ENCODE results near the gene COG3. TPM values are rescaled to one million over a fixed set of nuclear protein-coding genes. Genes with fewer than 3 reads are reported as not detected.

Gene COG3
- total and polyA plus RNA-seq, 2 donors (not counting 1 experiment from before 2014, with no cell fraction given), result 24.0 to 37.5 TPM

DNA sequence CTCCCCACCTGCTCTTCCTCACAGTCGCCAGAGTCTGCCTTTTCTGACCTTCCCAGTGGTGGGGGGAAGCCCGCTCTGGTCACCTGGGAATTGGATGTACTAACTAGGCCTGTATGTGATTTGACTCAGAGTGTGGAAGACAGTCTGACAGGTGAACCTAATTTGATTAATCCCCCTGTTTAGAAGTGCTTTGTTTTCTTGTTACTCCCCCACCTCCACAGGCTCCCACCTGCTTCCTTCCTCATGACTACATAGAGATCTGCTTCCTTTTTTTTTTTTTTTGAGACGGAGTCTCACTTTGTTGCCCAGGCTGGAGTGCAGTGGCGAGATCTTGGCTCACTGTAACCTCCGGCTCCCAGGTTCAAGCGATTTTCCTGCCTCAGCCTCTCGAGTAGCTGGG is 44.0 kb downstream of the COG3 start:
- no peaks in the 10 kb centered on the region for H3K9me3 ChIP-seq (ENCODE audit: control insufficient read depth, insufficient read depth, low read depth, low read length)
- H3K4me3 ChIP-seq (replicated peaks in 1 of 4; ENCODE audit: control extremely low read depth in 1 of 4, insufficient read depth in 1 of 4, low read depth in 3 of 4, low read length in 4 of 4), result no peak overlapping the region
- H4K20me1 ChIP-seq (ENCODE audit: control insufficient read depth, extremely low read depth, insufficient read depth, low read length), result no peaks in the 10 kb centered on the region
- peaks cover 12% of the 10 kb centered on the region for H3K36me3 ChIP-seq (ENCODE audit: control insufficient read depth, insufficient read depth, low read length)
- H3K4me1 ChIP-seq (ENCODE audit: control insufficient read depth, extremely low read depth, insufficient read depth, low read length), result no peaks in the 10 kb centered on the region
- H3K27ac ChIP-seq (ENCODE audit: insufficient read depth, low read length), result no peak overlapping the region
- TF ChIP-seq EZH2 (IDR thresholded peaks at IDR 0.05; ENCODE audit: low read length, missing control alignments), result no peak
- TF ChIP-seq, protein P1, sequence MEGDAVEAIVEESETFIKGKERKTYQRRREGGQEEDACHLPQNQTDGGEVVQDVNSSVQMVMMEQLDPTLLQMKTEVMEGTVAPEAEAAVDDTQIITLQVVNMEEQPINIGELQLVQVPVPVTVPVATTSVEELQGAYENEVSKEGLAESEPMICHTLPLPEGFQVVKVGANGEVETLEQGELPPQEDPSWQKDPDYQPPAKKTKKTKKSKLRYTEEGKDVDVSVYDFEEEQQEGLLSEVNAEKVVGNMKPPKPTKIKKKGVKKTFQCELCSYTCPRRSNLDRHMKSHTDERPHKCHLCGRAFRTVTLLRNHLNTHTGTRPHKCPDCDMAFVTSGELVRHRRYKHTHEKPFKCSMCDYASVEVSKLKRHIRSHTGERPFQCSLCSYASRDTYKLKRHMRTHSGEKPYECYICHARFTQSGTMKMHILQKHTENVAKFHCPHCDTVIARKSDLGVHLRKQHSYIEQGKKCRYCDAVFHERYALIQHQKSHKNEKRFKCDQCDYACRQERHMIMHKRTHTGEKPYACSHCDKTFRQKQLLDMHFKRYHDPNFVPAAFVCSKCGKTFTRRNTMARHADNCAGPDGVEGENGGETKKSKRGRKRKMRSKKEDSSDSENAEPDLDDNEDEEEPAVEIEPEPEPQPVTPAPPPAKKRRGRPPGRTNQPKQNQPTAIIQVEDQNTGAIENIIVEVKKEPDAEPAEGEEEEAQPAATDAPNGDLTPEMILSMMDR (conservative IDR thresholded peaks at IDR 0.05 in 1 of 2, IDR thresholded peaks at IDR 0.05 in 1 of 2; ENCODE audit: low read depth in 1 of 2, low read length in 2 of 2), result no peak
- no peak for DNase-seq (ENCODE audit: low read depth in 2 of 2)
- H2AFZ ChIP-seq (ENCODE audit: low read length), result no peak overlapping the region
- no peak overlapping the region for H3K4me2 ChIP-seq (ENCODE audit: extremely low read depth, insufficient read depth, low read length)
- H3K27me3 ChIP-seq (ENCODE audit: control insufficient read depth, insufficient read depth, low read length), result no peaks in the 10 kb centered on the region
- no peak overlapping the region for H3K9ac ChIP-seq (ENCODE audit: insufficient read depth, low read length)
- H3K79me2 ChIP-seq (ENCODE audit: control insufficient read depth, insufficient read depth, low read length), result no peaks in the 10 kb centered on the region

DNA sequence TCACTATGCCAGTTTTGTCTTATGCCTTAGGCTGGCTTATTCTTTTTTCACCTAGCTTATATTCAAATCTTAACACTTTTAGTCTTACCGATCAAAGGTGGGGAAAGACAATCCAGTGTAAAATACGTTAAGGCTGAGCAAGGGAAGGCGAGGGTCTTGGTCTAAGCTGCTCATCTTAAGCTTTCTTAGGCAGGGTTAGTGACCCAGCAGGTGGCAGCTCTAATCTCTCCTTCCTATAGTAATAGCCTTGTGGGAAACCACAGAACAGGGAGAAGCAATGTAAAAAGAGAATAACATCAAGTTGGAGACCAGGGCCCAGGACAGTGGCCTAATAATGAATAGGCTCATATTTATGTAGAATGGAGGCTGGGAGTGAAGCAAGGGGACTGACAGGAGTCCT is 45.9 kb downstream of the COG3 start:
- peaks cover 8% of the 10 kb centered on the region for H3K36me3 ChIP-seq (ENCODE audit: control insufficient read depth, insufficient read depth, low read length)
- H3K4me1 ChIP-seq (ENCODE audit: control insufficient read depth, extremely low read depth, insufficient read depth, low read length), result no peaks in the 10 kb centered on the region
- H3K4me3 ChIP-seq (replicated peaks in 1 of 4; ENCODE audit: control extremely low read depth in 1 of 4, insufficient read depth in 1 of 4, low read depth in 3 of 4, low read length in 4 of 4), result no peak overlapping the region
- no peaks in the 10 kb centered on the region for H3K79me2 ChIP-seq (ENCODE audit: control insufficient read depth, insufficient read depth, low read length)
- no peaks in the 10 kb centered on the region for H3K9me3 ChIP-seq (ENCODE audit: control insufficient read depth, insufficient read depth, low read depth, low read length)
- no peak overlapping the region for H3K27ac ChIP-seq (ENCODE audit: insufficient read depth, low read length)
- H3K9ac ChIP-seq (ENCODE audit: insufficient read depth, low read length), result no peak overlapping the region
- no peaks in the 10 kb centered on the region for H3K27me3 ChIP-seq (ENCODE audit: control insufficient read depth, insufficient read depth, low read length)
- H3K4me2 ChIP-seq (ENCODE audit: extremely low read depth, insufficient read depth, low read length), result no peak overlapping the region
- TF ChIP-seq EZH2 (IDR thresholded peaks at IDR 0.05; ENCODE audit: low read length, missing control alignments), result no peak
- TF ChIP-seq, protein P1 (conservative IDR thresholded peaks at IDR 0.05 in 1 of 2, IDR thresholded peaks at IDR 0.05 in 1 of 2; ENCODE audit: low read depth in 1 of 2, low read length in 2 of 2), result no peak
- H2AFZ ChIP-seq (ENCODE audit: low read length), result no peak overlapping the region
- no peak for DNase-seq (ENCODE audit: low read depth in 2 of 2)
- no peaks in the 10 kb centered on the region for H4K20me1 ChIP-seq (ENCODE audit: control insufficient read depth, extremely low read depth, insufficient read depth, low read length)

DNA sequence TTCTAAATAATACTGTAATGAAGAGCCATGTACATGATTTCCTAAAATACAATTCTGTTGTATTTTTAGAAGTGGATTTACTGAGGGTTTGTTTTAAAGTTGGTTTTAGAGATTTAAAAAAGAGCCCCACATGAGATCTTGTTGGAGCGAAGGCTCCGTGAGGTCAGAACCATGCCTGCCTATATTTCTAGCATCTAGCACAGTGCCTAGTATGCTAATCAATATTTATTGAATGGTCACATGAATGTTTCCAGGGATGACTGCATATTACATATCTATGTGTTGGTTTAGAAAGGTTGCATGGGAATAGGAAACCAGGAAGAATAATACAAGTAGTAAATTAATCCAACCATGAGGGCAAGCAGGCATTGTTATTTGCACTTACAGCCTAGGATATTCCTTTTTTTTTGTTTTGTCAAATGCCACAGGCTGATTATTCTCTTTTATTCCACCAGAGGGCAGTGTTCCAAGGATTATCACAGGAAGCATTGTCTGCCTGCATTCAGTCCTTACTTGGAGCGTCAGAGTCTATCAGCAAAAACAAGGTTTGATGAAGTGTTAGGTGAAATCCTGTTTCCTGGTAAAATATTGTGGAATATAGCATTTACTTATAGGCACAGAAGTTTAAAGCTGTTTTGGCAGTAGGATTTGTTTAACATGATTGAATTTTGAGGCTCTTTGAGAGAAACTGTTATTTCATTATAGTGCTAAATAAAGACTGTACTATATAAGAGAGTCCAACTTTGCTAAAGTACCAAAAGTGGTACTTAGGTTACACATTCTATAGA is 46.8 kb downstream of the COG3 start:
- no peaks in the 10 kb centered on the region for H3K4me1 ChIP-seq (ENCODE audit: control insufficient read depth, extremely low read depth, insufficient read depth, low read length)
- no peak overlapping the region for H2AFZ ChIP-seq (ENCODE audit: low read length)
- H3K27ac ChIP-seq (ENCODE audit: insufficient read depth, low read length), result no peak overlapping the region
- H3K36me3 ChIP-seq (ENCODE audit: control insufficient read depth, insufficient read depth, low read length), result peaks cover 6% of the 10 kb centered on the region
- no peaks in the 10 kb centered on the region for H3K27me3 ChIP-seq (ENCODE audit: control insufficient read depth, insufficient read depth, low read length)
- no peak overlapping the region for H3K4me2 ChIP-seq (ENCODE audit: extremely low read depth, insufficient read depth, low read length)
- H3K9me3 ChIP-seq (ENCODE audit: control insufficient read depth, insufficient read depth, low read depth, low read length), result no peaks in the 10 kb centered on the region
- TF ChIP-seq, protein P1 (conservative IDR thresholded peaks at IDR 0.05 in 1 of 2, IDR thresholded peaks at IDR 0.05 in 1 of 2; ENCODE audit: low read depth in 1 of 2, low read length in 2 of 2), result peak; percentile 73 to 80
- TF ChIP-seq EZH2 (IDR thresholded peaks at IDR 0.05; ENCODE audit: low read length, missing control alignments), result no peak
- H3K79me2 ChIP-seq (ENCODE audit: control insufficient read depth, insufficient read depth, low read length), result no peaks in the 10 kb centered on the region
- no peak overlapping the region for H3K9ac ChIP-seq (ENCODE audit: insufficient read depth, low read length)
- H4K20me1 ChIP-seq (ENCODE audit: control insufficient read depth, extremely low read depth, insufficient read depth, low read length), result no peaks in the 10 kb centered on the region
- peak; percentile 64 to 84 for DNase-seq (ENCODE audit: low read depth in 2 of 2)
- H3K4me3 ChIP-seq (replicated peaks in 1 of 4; ENCODE audit: control extremely low read depth in 1 of 4, insufficient read depth in 1 of 4, low read depth in 3 of 4, low read length in 4 of 4), result no peak overlapping the region

Data from fibroblast of lung (primary cell).